Parathyroid adenoma (tissue), 2 donors: ENCODE data around the gene PCED1B.

Experiments used
- H2AFZ ChIP-seq: fragments of 300-600 bp; sonication (generic); one replicate; pipeline ENCODE4 v1.7.0; 2017; ENCODE audit warnings: antibody characterized with exemption, mild to moderate bottlenecking
- H3K27ac ChIP-seq: fragments of 300-600 bp; sonication (generic); one replicate; pipeline ENCODE4 v1.7.0; 2017
- H3K27me3 ChIP-seq: fragments of 300-600 bp; sonication (generic); one replicate; pipeline ENCODE4 v1.7.0; 2017; ENCODE audit warnings: low read length; ENCODE audit not compliant: control insufficient read depth, insufficient read depth
- H3K36me3 ChIP-seq: fragments of 300-600 bp; sonication (generic); one replicate; pipeline ENCODE4 v1.7.0; 2017; ENCODE audit warnings: low read length; ENCODE audit not compliant: control insufficient read depth, insufficient read depth
- H3K4me1 ChIP-seq: fragments of 300-600 bp; sonication (generic); one replicate; pipeline ENCODE4 v1.7.0; 2017; ENCODE audit warnings: control low read depth
- H3K4me2 ChIP-seq: fragments of 300-600 bp; sonication (generic); one replicate; pipeline ENCODE4 v1.7.0; 2017; ENCODE audit warnings: low read length
- H3K4me3 ChIP-seq: fragments of 300-600 bp; sonication (generic); one replicate; pipeline ENCODE4 v1.7.0; 2017; ENCODE audit warnings: low read depth, low read length
- H3K79me2 ChIP-seq: fragments of 300-600 bp; sonication (generic); one replicate; pipeline ENCODE4 v1.7.0; 2017; ENCODE audit warnings: control low read depth
- H3K9ac ChIP-seq: fragments of 300-600 bp; sonication (generic); one replicate; pipeline ENCODE4 v1.7.0; 2017; ENCODE audit warnings: mild to moderate bottlenecking
- H3K9me3 ChIP-seq: fragments of 300-600 bp; sonication (generic); one replicate; pipeline ENCODE4 v1.7.0; 2017; ENCODE audit warnings: low read length; ENCODE audit not compliant: control insufficient read depth
- TF ChIP-seq, protein P1 (sequence below): fragments of 300-600 bp; sonication (generic); IDR thresholded peaks from one replicate; pipeline ENCODE4 v1.7.0; 2017; ENCODE audit warnings: antibody characterized with exemption, mild to moderate bottlenecking
- donor health status: primary hyperparathyroidism.

Gene PCED1B

DNA sequence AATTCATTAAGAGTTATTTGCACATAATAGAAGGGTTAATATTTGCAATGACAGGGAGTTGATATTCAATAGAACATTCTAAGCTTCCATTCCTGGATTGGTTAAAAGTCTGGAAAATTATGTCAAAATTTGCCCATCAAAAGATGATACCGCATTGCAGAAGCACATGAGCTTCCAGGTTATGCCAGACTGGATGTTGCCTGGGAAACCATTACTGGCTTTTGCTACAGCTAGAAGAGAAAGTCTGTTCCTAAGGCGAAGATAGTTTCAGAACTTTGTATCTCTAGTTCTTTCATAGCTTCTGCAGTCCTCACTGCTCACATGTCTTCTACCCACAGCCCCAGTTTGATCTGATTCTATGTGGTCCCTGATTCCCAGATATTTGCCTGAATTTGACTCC lies 122.8 kb downstream of the PCED1B start:
- H3K27me3 ChIP-seq: no peaks in the 10 kb centered on the region
- H3K4me3 ChIP-seq: no peak overlapping the region

DNA sequence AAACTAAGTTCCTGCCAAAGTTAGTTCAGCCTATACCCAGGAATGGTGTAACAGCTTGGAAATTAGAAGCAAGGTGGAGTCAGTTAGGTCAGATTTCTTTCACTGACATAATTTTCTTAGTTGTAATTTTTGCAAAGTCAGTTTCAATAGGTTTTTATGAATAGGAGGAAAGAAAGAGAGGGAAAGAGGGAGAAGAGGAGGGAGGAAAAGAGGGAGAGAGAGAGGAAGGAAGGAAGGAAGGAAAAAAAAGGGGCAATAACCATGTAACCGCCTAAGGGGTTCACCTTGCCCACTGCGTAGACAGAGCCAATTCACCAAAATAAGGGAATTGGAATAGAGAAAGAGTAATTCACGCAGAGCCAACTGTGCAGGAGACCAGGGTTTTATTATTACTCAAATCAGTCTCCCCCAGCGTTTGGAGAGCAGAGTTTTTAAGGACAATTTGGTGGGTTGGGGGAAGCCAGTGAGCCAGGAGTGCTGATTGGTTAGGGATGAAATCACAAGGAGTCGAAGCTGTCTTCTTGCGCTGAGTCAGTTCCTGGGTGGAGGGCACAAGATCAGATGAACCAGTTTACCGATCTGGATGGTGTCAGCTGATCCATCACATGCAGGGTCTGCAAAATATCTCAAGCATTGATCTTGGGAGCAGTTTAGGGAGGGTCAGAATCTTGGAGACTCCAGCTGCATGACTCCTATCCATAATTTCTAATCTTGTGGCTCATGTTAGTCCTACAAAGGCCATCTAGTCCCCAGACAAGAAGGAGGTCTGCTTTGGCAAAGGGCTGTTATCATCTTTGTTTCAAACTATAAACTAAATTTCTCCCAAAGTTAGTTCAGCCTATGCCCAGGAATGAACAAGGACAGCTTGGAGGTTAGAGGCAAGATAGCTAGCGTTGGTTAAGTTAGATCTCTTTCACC lies 126.4 kb downstream of the PCED1B start:
- H3K4me3 ChIP-seq: no peak overlapping the region
- H2AFZ ChIP-seq: no peak overlapping the region
- H3K36me3 ChIP-seq: no peaks in the 10 kb centered on the region
- no peaks in the 10 kb centered on the region for H3K9me3 ChIP-seq
- H3K4me2 ChIP-seq: no peak overlapping the region
- H3K27ac ChIP-seq: no peak overlapping the region
- no peak overlapping the region for H3K9ac ChIP-seq
- TF ChIP-seq, protein P1, sequence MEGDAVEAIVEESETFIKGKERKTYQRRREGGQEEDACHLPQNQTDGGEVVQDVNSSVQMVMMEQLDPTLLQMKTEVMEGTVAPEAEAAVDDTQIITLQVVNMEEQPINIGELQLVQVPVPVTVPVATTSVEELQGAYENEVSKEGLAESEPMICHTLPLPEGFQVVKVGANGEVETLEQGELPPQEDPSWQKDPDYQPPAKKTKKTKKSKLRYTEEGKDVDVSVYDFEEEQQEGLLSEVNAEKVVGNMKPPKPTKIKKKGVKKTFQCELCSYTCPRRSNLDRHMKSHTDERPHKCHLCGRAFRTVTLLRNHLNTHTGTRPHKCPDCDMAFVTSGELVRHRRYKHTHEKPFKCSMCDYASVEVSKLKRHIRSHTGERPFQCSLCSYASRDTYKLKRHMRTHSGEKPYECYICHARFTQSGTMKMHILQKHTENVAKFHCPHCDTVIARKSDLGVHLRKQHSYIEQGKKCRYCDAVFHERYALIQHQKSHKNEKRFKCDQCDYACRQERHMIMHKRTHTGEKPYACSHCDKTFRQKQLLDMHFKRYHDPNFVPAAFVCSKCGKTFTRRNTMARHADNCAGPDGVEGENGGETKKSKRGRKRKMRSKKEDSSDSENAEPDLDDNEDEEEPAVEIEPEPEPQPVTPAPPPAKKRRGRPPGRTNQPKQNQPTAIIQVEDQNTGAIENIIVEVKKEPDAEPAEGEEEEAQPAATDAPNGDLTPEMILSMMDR: no peak
- no peaks in the 10 kb centered on the region for H3K27me3 ChIP-seq
- H3K79me2 ChIP-seq: no peaks in the 10 kb centered on the region
- no peaks in the 10 kb centered on the region for H3K4me1 ChIP-seq

More for the DNA sequence above, 122.8 kb downstream of the PCED1B start:
- H3K9ac ChIP-seq: no peak overlapping the region
- no peaks in the 10 kb centered on the region for H3K9me3 ChIP-seq
- TF ChIP-seq, protein P1: no peak
- no peaks in the 10 kb centered on the region for H3K79me2 ChIP-seq
- H3K36me3 ChIP-seq: no peaks in the 10 kb centered on the region
- H3K4me2 ChIP-seq: no peak overlapping the region
- H3K27ac ChIP-seq: no peak overlapping the region
- H3K4me1 ChIP-seq: no peaks in the 10 kb centered on the region
- no peak overlapping the region for H2AFZ ChIP-seq

DNA sequence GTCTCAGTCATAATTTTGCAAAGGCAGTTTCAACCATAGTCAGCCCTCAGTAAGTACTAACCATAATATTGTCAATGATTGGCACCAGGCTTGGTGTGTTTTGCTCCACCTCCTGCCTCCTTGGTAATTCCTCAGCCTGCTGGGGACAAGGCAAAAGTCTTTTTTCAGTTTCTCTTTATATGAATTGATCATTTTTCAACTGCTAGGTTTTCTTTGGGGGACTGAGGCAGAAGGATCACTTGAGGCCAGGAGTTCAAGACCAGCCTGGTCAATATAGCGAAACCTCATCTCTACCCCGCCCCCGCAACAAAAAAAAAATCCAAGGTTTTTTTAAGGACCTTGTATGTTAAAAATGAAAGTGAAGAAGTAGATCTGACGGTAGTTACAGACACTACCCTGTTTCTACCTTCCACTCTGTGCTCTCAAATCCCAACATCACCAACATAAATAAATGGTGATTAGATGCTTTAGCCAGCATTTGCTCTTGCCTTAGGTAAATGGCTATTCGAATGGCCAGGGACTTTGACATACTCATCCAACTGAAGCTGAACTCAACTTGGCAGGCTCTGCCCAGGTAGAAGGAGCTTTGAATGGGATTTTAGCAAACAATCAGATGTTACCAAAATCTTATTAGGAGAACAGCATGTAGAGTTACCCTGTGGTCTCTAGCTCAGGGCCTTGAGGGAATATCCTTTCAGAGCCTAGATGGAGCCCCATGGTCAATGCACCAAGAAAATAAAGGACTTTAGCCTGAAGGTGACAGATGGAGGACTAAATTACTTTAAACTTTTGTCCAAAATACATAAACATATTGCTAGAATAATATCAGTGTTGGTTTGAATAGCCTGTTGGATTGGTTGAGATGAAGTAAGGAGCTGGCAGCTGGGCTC lies 127.3 kb downstream of the PCED1B start:
- H3K27ac ChIP-seq: no peak overlapping the region
- TF ChIP-seq, protein P1: no peak

DNA sequence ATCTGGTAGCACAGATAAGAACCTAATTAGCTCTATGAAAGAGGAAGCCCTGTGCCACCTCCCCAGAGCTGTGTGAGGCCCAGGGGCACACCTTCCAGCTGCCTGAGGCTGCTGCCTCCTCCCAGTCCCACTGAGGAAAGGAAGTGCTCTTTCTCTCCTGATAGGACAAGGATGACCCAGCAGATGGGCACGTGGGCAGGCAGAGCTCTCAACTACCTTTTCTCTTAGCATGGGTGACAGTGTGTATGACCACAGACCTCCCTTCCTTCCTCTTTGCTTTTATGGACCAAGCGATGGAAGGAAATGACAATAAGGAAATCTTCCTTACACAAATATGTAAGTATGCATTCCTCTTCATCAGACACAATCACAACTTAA lies 127.9 kb downstream of the PCED1B start:
- Histone ChIP-seq H3K4me1 (no peaks in the 10 kb centered on the region), H3K36me3 (no peaks in the 10 kb centered on the region), H2AFZ (no peak overlapping the region), H3K79me2 (no peaks in the 10 kb centered on the region), H3K9me3 (no peaks in the 10 kb centered on the region), H3K27ac (no peak overlapping the region), H3K9ac (no peak overlapping the region), H3K4me2 (no peak overlapping the region), H3K27me3 (no peaks in the 10 kb centered on the region), H3K4me3 (no peak overlapping the region)
- TF ChIP-seq, protein P1: no peak

More for the DNA sequence above, 127.3 kb downstream of the PCED1B start:
- no peaks in the 10 kb centered on the region for H3K9me3 ChIP-seq
- no peak overlapping the region for H3K4me2 ChIP-seq
- H3K4me1 ChIP-seq: no peaks in the 10 kb centered on the region
- H3K79me2 ChIP-seq: no peaks in the 10 kb centered on the region
- no peak overlapping the region for H2AFZ ChIP-seq
- H3K4me3 ChIP-seq: no peak overlapping the region
- H3K9ac ChIP-seq: no peak overlapping the region
- no peaks in the 10 kb centered on the region for H3K27me3 ChIP-seq
- no peaks in the 10 kb centered on the region for H3K36me3 ChIP-seq
